Head of caudate nucleus (tissue), 42 donors: Measurements from ENCODE around the gene CTDNEP1.

Source experiments
- DNase-seq, 42 donors: peaks; one replicate each; pipeline versions ENCODE4 v3.0.0 to v3.0.0-alpha.2; 2020 to 2021; ENCODE audit warnings: mixed read lengths in 7 of 42
- intact Hi-C: fragments of 100-400 bp; cut with DNase I; formaldehyde crosslinking; loops from one replicate; pipeline ENCODE4 v1.15.0; 2022

The CTDNEP1 gene

GRCh38 chr17:7251661-7252175, at the start of gene CTDNEP1:
TSS of gene CTDNEP1 (minus strand) at chr17:7251734. CDS start at chr17:7251296, 438 bp downstream.
- DNase-seq: peak; percentile 97 to 100 (median 99)
- intact Hi-C loops: loop anchor here (1.0 to 5.0 kb wide), 2 partner anchors 12 to 56 kb away; partner anchors contain the start of genes EIF5A and PHF23

GRCh38 chr17:7296189-7296861, 44.8 kb upstream of the CTDNEP1 start:
- intact Hi-C loops: no loop called here
- DNase-seq: peak; percentile 34 to 93 (median 82)

- no peak for DNase-seq
- intact Hi-C loops: no loop called here
Observed at GRCh38 chr17:7295230-7296180, 44.0 kb upstream of the CTDNEP1 start.

- DNase-seq: peak in 18 of 42 donors; percentile 18 to 64 (median 36)
- intact Hi-C loops: no loop called here
Observed at GRCh38 chr17:7294614-7295153, 43.1 kb upstream of the CTDNEP1 start, which contains the start of gene YBX2. TSS of gene YBX2 (minus strand) at chr17:7294639. CDS start at chr17:7294500, 139 bp downstream.

GRCh38 chr17:7293816-7294613, 42.5 kb upstream of the CTDNEP1 start:
- intact Hi-C loops: no loop called here
- no peak for DNase-seq

GRCh38 chr17:7293159-7293558, 41.6 kb upstream of the CTDNEP1 start:
- no peak for DNase-seq
- intact Hi-C loops: no loop called here

GRCh38 chr17:7292729-7293128, 41.2 kb upstream of the CTDNEP1 start:
- intact Hi-C loops: no loop called here
- DNase-seq: peak in 3 of 42 donors; percentile 15 to 30 (median 28)

- intact Hi-C loops: no loop called here
- no peak for DNase-seq
Observed at GRCh38 chr17:7292194-7292593, 40.7 kb upstream of the CTDNEP1 start.

- intact Hi-C loops: no loop called here
Observed at GRCh38 chr17:7290685-7291084, 39.2 kb upstream of the CTDNEP1 start.

GRCh38 chr17:7290166-7290565, 38.6 kb upstream of the CTDNEP1 start:
- intact Hi-C loops: no loop called here
- DNase-seq: no peak

More at GRCh38 chr17:7290685-7291084, 39.2 kb upstream of the CTDNEP1 start:
- no peak for DNase-seq

- intact Hi-C loops: no loop called here
- no peak for DNase-seq
Observed at GRCh38 chr17:7289256-7290032, 37.9 kb upstream of the CTDNEP1 start.

GRCh38 chr17:7285679-7286078, 34.1 kb upstream of the CTDNEP1 start:
- intact Hi-C loops: no loop called here
- DNase-seq: no peak

GRCh38 chr17:7284911-7285310, 33.4 kb upstream of the CTDNEP1 start:
- intact Hi-C loops: no loop called here

GRCh38 chr17:7283471-7284216, 32.1 kb upstream of the CTDNEP1 start:
- intact Hi-C loops: no loop called here

More at GRCh38 chr17:7284911-7285310, 33.4 kb upstream of the CTDNEP1 start:
- no peak for DNase-seq

GRCh38 chr17:7282752-7283321, 31.3 kb upstream of the CTDNEP1 start:
- intact Hi-C loops: no loop called here
- no peak for DNase-seq

More at GRCh38 chr17:7283471-7284216, 32.1 kb upstream of the CTDNEP1 start:
- no peak for DNase-seq

- intact Hi-C loops: no loop called here
Observed at GRCh38 chr17:7281953-7282751, 30.6 kb upstream of the CTDNEP1 start.

More at GRCh38 chr17:7281953-7282751, 30.6 kb upstream of the CTDNEP1 start:
- no peak for DNase-seq
